WTC11 (cell line): ENCODE results near the gene POLE2. TPM values are rescaled to one million over a fixed set of nuclear protein-coding genes. Genes with fewer than 3 reads are reported as not detected.

Source experiments
- ATAC-seq: fragments of 200-7000 bp; cut with Tn5 transposase; 2 replicates; pipeline ENCODE4 v1.10.0; 2021; ENCODE audit warnings: mild to moderate bottlenecking, moderate library complexity
- CTCF ChIA-PET: fragments of 300-600 bp; sonication (Branson Sonifier 250); formaldehyde crosslinking; loops from one replicate; lab custom pipeline; 2021; ENCODE audit warnings: antibody characterized with exemption; lab: Charles Lee
- POLR2A ChIA-PET: fragments of 350-600 bp; sonication (Branson Sonifier 250); formaldehyde crosslinking; loops from one replicate; lab custom pipeline; 2021; ENCODE audit warnings: antibody characterized with exemption; lab: Charles Lee
- DNase-seq: peaks from one replicate; pipeline ENCODE4 v3.0.0; 2021; ENCODE audit warnings: low spot score
- H3K27ac Mint-ChIP-seq: 2 replicates; pipeline ENCODE4 v1.8.0; 2021; ENCODE audit warnings: mixed read lengths
- H3K27me3 Mint-ChIP-seq: 2 replicates; pipeline ENCODE4 v1.8.0; 2021; ENCODE audit warnings: low read depth, mild to moderate bottlenecking, moderate library complexity, mixed read lengths
- H3K36me3 Mint-ChIP-seq: 2 replicates; pipeline ENCODE4 v1.8.0; 2021; ENCODE audit warnings: mixed read lengths
- H3K4me1 Mint-ChIP-seq: 2 replicates; pipeline ENCODE4 v1.8.0; 2022; ENCODE audit warnings: mixed read lengths
- H3K4me3 Mint-ChIP-seq: 2 replicates; pipeline ENCODE4 v1.8.0; 2021; ENCODE audit warnings: mild to moderate bottlenecking, moderate library complexity, mixed read lengths
- H3K9me3 Mint-ChIP-seq: 2 replicates; pipeline ENCODE4 v1.8.0; 2021; ENCODE audit warnings: mixed read lengths
- ATF6 ChIP-seq: sonication (generic); formaldehyde crosslinking; IDR thresholded peaks from 2 replicates; pipeline ENCODE4 v1.8.1; 2023; ENCODE audit warnings: mild to moderate bottlenecking, missing genetic modification reagents
- CREM ChIP-seq: sonication (generic); formaldehyde crosslinking; IDR thresholded peaks from 2 replicates; pipeline ENCODE4 v1.8.1; 2022; ENCODE audit warnings: mild to moderate bottlenecking, missing genetic modification reagents, moderate library complexity
- E2F4 ChIP-seq: sonication (generic); formaldehyde crosslinking; IDR thresholded peaks from 2 replicates; pipeline ENCODE4 v1.8.1; 2022; ENCODE audit warnings: low read depth, mild to moderate bottlenecking, moderate library complexity, missing genetic modification reagents, borderline replicate concordance
- ETV6 ChIP-seq: sonication (generic); formaldehyde crosslinking; IDR thresholded peaks from 2 replicates; pipeline ENCODE4 v1.8.1; 2022; ENCODE audit warnings: mild to moderate bottlenecking, missing genetic modification reagents
- FOXJ3 ChIP-seq: sonication (generic); formaldehyde crosslinking; IDR thresholded peaks from 2 replicates; pipeline ENCODE4 v1.9.0; 2021; ENCODE audit warnings: missing genetic modification reagents, mild to moderate bottlenecking, borderline replicate concordance
- GABPB1 ChIP-seq: sonication (generic); formaldehyde crosslinking; IDR thresholded peaks from 2 replicates; pipeline ENCODE4 v1.8.1; 2023; ENCODE audit warnings: mild to moderate bottlenecking, missing genetic modification reagents
- GRHL2 ChIP-seq: fragments of 250-450 bp; sonication (Bioruptor Pico); IDR thresholded peaks from 2 replicates; pipeline ENCODE4 v1.8.0; 2022; ENCODE audit warnings: mild to moderate bottlenecking, moderate library complexity; ENCODE audit not compliant: insufficient replicate concordance, severe bottlenecking
- MLX ChIP-seq: sonication (generic); formaldehyde crosslinking; IDR thresholded peaks from 2 replicates; pipeline ENCODE4 v1.8.1; 2023; ENCODE audit warnings: mild to moderate bottlenecking, missing genetic modification reagents, moderate library complexity
- NR3C1 ChIP-seq: sonication (generic); formaldehyde crosslinking; conservative IDR thresholded peaks from 2 replicates; pipeline ENCODE4 v1.8.1; 2023; ENCODE audit warnings: low read depth, mild to moderate bottlenecking, missing genetic modification reagents
- PRRX2 ChIP-seq: fragments of 250-450 bp; sonication (Bioruptor Pico); IDR thresholded peaks from 2 replicates; pipeline ENCODE4 v1.8.0; 2021; ENCODE audit warnings: mild to moderate bottlenecking
- SMAD4 ChIP-seq: sonication (generic); formaldehyde crosslinking; IDR thresholded peaks from 2 replicates; pipeline ENCODE4 v1.8.0; 2022; ENCODE audit warnings: mild to moderate bottlenecking, missing genetic modification reagents
- SP1 ChIP-seq: sonication (generic); formaldehyde crosslinking; conservative IDR thresholded peaks from 2 replicates; pipeline ENCODE4 v1.8.1; 2022; ENCODE audit warnings: missing genetic modification reagents
- TEAD1 ChIP-seq: sonication (generic); formaldehyde crosslinking; IDR thresholded peaks from 2 replicates; pipeline ENCODE4 v1.8.0; 2022; ENCODE audit warnings: mild to moderate bottlenecking, missing genetic modification reagents
- ZNF121 ChIP-seq: sonication (generic); formaldehyde crosslinking; IDR thresholded peaks from 2 replicates; pipeline ENCODE4 v1.8.0; 2023; ENCODE audit warnings: missing genetic modification reagents
- total RNA-seq: library from RNA; stranded (reverse); gene quantifications from 3 replicates; pipeline ENCODE4 v1.2.3, GENCODE V29; 2021
- TF ChIP-seq, protein P1 (sequence below): fragments of 250-450 bp; sonication (Bioruptor Pico); IDR thresholded peaks from 2 replicates; pipeline ENCODE4 v1.9.0; 2021; ENCODE audit warnings: moderate library complexity, mild to moderate bottlenecking, inconsistent platforms, borderline replicate concordance

Gene POLE2
- total RNA-seq, 1 experiment from 2014 or later, result 24.6 TPM

- peaks cover 18% of the 10 kb centered on the region for H3K4me1 Mint-ChIP-seq
- TF ChIP-seq GRHL2 (CRISPR knock-in tag), result no peak
- TF ChIP-seq GABPB1 (CRISPR knock-in tag), result peak; percentile 87
- peak overlapping the region; percentile 68 for H3K27ac Mint-ChIP-seq
- H3K9me3 Mint-ChIP-seq, result no peaks in the 10 kb centered on the region
- ATAC-seq, result peak; percentile 29
- H3K27me3 Mint-ChIP-seq, result no peaks in the 10 kb centered on the region
- peaks cover 29% of the 10 kb centered on the region for H3K36me3 Mint-ChIP-seq
- CTCF ChIA-PET, result no interaction called here
- DNase-seq, result no peak
- no peak overlapping the region for H3K4me3 Mint-ChIP-seq
- POLR2A ChIA-PET, result no interaction called here
These were observed 46.3 kb downstream of the POLE2 start for GRCh38 chr14:49641697-49642129.

- peak overlapping the region; percentile 19; the same call in 1 of the 2 replicates for H3K27ac Mint-ChIP-seq
- DNase-seq, result no peak
- ChIA-PET CTCF (no interaction called here), POLR2A (interaction anchor here (0.7 kb wide), 1 partner anchor 10 kb away, joined by 5 read pairs; no protein-coding TSS in a partner anchor)
- H3K27me3 Mint-ChIP-seq, result no peaks in the 10 kb centered on the region
- TF ChIP-seq ATF6 (CRISPR knock-in tag) (no peak), NR3C1 (no peak), MLX (CRISPR knock-in tag) (no peak), ETV6 (CRISPR knock-in tag) (no peak), PRRX2 (no peak), ZNF121 (CRISPR knock-in tag) (no peak)
- H3K36me3 Mint-ChIP-seq, result peaks cover 31% of the 10 kb centered on the region
- ATAC-seq, result no peak
- no peak overlapping the region for H3K4me3 Mint-ChIP-seq
- no peaks in the 10 kb centered on the region for H3K9me3 Mint-ChIP-seq
- H3K4me1 Mint-ChIP-seq, result peaks cover 25% of the 10 kb centered on the region
These were observed 47.2 kb downstream of the POLE2 start for GRCh38 chr14:49640540-49641417.

DNA sequence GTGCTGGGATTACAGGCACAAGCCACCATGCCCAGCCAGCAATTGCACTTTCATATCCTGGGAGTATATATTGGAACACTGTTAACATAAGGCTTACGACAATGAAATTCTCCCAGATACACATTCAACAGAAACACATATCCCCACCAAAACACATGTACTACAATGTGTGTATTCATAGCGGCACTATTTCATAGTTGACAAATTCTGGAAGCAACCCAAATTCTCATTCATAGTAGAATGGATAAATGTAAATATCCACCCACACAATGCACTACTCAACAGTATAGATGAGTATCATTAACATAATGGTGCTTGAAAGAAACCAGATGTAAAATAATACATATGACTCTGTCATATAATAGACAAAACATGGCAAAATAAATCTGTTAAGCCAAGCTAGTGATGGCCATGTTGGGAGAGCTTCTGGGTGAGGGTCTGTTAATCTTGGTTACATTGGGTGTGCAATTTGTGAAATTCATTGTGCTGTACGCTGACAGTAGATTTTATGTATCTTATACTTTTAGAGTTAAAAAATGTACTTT, 50.4 kb downstream of the POLE2 start:
- Mint-ChIP-seq H3K9me3 (no peaks in the 10 kb centered on the region), H3K4me3 (no peak overlapping the region), H3K4me1 (peaks cover 27% of the 10 kb centered on the region), H3K27me3 (no peaks in the 10 kb centered on the region), H3K36me3 (peaks cover 31% of the 10 kb centered on the region), H3K27ac (no peak overlapping the region)
- ATAC-seq (no peak), DNase-seq (no peak)
- TF ChIP-seq SMAD4 (CRISPR knock-in tag), result no peak
- TF ChIP-seq E2F4 (CRISPR knock-in tag), result no peak
- TF ChIP-seq SP1 (CRISPR knock-in tag), result no peak
- no peak for TF ChIP-seq CREM (CRISPR knock-in tag)
- no peak for TF ChIP-seq FOXJ3
- TF ChIP-seq TEAD1, result no peak
- TF ChIP-seq, protein P1, sequence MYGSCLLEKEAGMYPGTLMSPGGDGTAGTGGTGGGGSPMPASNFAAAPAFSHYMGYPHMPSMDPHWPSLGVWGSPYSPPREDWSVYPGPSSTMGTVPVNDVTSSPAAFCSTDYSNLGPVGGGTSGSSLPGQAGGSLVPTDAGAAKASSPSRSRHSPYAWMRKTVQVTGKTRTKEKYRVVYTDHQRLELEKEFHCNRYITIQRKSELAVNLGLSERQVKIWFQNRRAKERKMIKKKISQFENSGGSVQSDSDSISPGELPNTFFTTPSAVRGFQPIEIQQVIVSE (CRISPR knock-in tag), result no peak
- ChIA-PET POLR2A (interaction anchor here (2.4 kb wide), 1 partner anchor 17 kb away, joined by 6 read pairs; the partner anchor contains the start of genes MGAT2 and RPL36AL), CTCF (no interaction called here)
